DMS79 treated with DMSO at 0.1 percent for 48 hours (cell line): ENCODE data around the gene DHX34.
"Not testable (repeated sequence)": the region's sequence is repeated elsewhere in the genome, so short reads cannot be mapped to it uniquely, and the experiment has no call there.

Experiments used
- DNase-seq: peaks from one replicate; lab custom pipeline; 2025; lab: John Stamatoyannopoulos, UW

The DHX34 gene

DNA sequence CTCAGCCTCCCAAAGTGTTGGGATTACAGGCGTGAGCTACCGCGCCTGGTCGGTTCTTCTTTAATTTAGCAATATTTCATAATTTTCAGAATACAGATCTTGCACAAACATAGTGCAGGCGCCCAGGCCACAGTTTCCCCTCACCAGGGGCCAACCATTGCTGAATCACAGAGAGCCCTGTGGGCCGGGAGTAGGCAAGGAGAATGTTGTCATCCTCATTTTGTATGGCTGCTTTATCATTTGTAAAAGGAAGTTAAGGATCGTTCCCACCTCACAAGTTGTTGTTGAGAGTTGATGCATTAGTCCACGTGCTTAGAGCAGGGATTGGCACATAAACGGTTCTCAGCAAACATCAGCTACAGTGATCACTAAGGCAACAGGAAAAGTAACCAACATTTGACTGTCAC lies 40.0 kb downstream of the DHX34 start:
- no peak for DNase-seq

GRCh38 chr19:47390533-47391488 lies 41.7 kb downstream of the DHX34 start:
- DNase-seq, result no peak

GRCh38 chr19:47391510-47392223 lies 42.6 kb downstream of the DHX34 start:
- DNase-seq, result peak; percentile 64

- no peak for DNase-seq
Measured at GRCh38 chr19:47398707-47399597, 49.8 kb downstream of the DHX34 start.

DNA sequence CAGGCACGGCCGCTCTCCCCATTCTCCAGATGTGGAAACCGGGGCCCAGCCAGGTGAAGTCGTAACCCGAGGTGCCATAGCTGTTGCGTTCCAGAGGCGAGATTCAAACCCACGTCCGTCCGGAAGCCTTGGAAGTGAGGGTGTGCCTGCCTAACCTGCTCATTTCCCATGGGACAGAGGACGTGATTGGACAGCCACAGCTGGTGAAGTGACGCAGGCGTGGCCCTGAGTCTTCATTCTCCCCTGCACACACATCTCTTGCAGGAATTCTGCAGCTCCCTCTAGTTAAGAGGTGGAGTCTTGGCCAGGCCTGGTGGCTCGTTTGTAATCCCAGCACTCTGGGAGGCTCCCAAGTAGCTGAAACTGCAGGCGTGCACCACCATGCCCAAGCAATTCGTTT lies 53.4 kb downstream of the DHX34 start:
- no peak for DNase-seq

DNA sequence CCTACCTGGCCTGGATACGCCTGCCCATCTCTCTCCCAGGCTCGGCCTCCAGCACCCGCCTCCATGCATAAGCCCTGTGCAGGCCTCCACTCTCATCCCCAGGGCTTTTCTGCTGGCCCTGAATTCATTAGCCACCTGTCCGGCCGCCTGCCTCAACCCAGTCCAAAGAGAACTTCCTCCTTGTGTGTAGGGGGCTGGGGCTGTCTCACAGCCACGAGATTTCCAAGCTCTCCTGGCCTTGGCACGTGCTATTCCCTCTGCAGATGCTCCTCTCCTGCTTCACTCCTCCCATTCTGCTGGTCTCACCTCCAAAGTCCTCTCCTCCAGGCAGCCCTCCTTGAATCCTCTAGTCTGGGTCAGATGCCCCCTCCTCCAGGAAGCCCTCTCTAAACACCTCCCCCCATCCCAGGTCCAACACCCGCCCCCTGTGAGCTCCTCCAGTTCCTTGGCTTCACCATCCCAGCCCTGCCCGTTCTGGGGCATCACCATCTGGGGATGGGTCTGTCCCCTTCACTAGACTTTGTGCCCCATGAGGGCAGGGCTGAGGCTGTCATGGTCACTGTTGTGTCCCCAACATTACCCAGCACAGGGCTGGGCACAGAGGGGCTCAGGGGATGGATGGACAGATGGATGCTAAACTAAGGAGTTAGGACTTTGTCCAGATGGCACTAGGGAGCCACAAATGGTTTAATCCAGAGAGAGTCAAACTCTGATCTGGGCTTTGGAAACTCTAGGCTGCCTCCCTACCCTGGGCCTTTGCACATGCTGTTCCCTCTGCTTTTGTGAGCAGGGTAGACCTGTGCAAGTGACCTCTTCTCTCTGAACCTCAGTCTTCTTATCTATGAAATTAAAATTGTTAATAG lies 55.5 kb downstream of the DHX34 start:
- no peak for DNase-seq

GRCh38 chr19:47405197-47405550 lies 56.1 kb downstream of the DHX34 start:
- no peak for DNase-seq

DNA sequence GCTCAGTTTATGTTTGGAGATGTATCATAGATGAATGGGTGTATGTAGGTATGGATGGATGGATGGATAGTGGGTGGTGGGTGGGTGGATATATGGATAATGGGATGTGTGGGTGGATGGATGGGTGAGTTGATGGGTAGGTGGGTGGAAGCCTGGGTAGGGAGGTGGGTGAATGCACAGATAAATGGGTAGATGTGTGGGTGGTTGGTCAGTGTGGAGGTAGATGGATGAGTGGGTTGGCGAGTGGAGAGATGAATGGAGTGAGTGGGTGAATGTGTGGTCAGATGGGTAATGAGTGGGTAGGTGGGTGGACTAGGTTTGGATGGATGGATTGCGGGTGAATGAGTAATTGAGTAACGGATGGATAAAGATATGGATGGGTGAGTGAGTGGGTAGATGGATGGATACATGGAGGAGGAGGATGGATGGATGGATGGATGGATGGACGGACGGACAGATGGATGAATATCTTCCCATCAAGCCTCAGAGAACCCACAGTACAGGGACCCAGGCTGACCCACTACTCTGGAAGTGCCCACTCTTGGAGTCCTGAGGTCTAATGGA lies 56.8 kb downstream of the DHX34 start:
- DNase-seq, result no peak

- DNase-seq, result peak; percentile 66
Measured at GRCh38 chr19:47406711-47407416, 57.7 kb downstream of the DHX34 start.

DNA sequence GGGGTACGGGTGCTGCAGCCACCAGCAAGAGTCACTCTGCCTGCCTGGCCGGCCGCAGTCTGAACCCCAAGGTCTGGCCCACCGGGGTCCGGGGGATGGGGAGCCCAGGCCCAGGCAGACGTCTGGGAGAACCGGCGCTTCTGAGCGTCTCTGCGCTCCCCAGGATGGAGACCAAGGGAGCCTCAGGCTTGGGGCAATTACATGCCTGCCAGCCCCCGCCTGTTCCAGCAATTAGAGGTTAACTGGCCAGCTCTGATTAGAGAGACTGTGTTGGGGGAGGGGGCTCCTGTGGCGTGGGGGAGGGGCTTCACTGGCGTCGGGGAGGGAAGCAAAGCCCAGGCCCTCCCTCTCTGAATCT lies 58.3 kb downstream of the DHX34 start:
- DNase-seq, result no peak

GRCh38 chr19:47408156-47408938 lies 59.2 kb downstream of the DHX34 start:
- DNase-seq, result no peak

DNA sequence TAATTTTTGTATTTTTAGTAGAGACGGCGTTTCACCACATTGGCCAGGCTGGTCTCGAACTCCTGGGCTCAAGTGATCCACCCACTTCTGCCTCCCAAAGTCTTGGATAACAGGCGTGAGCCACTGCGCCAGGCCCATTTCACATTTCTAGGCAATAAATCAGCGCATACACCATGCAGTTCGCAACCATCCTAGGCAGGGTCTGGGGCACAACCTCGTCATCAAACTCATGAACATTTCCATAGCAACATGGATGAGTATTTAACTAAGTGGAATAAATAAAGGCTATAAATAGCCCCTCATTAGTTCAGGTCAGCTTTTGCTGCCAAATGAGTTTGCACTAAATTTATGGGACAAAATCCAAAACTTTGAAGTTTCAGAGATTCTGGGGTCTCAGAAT lies 62.0 kb downstream of the DHX34 start:
- no peak for DNase-seq

GRCh38 chr19:47411696-47412095 lies 62.6 kb downstream of the DHX34 start:
- not testable (repeated sequence) for DNase-seq

DNA sequence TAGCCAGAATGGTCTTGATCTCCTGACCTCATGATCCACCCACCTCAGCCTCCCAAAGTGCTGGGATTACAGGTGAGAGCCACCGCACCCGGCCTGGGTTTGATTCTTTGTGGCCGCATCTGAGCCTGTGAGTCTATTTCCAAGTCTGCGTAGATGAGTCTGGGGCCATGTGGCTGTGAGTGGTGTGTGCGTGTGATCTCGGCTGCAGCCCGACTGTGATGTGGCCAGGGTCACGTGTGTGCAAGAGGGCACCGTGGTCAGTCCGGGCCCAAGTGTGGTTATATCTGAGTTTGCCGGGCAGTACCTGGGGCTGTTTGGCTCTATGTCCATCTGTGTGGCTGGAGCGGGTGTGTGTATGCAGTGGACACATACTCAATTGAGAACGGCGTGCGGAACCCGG lies 64.8 kb downstream of the DHX34 start:
- DNase-seq, result no peak

DNA sequence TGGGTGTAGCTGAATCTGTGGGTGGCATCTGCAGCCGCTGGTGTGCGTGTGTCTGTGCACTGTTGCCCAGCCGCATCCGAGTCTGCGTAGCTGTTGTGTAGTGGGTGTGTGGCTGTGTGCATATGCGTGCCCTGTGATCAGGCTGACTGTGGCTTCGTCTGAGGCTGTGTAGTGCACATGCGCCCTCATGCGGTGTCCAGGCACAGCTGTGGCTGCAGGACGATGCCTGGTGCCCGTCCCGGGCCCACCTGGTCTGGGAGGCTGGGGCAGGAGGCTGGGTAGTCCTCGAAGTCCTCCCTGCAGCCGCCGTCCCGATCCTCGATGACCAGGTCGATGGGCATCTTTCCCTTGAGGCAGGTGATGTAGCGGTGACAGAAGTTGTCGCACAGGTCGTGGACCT lies 65.4 kb downstream of the DHX34 start:
- no peak for DNase-seq

DNA sequence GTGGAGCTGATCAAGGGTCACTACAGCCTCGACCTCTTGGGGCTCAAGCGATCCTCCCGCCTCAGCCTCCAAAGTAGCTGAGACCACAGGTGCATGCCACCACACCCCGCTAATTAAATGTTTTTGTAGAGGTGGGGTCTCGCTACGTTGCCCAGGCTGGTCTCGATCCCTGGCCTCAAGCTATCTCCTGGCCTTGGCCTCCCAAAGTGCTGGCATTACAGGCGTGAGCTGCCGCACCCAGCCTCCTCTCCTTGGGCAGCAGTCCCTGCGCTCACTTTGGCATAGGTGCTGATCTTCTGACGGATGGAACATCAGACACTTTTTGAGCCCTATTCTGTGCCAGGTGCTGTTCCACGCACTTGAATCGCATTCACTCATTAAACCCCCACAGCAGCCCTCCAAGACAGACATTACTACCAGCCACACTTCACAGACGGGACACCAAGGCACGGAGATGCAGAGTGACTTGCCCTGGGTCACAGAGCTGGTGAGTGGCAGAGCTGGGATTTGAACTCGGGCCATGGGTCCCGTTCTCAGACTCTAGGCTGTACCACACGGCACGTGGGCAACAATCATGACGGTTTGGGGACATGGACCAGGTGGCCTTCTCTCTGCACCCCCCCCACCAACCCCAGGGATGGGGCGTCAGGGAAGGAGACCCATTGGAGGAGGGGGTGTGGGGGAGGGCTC lies 67.0 kb downstream of the DHX34 start:
- DNase-seq, result no peak

GRCh38 chr19:47416643-47416985 lies 67.5 kb downstream of the DHX34 start:
- DNase-seq, result no peak

DNA sequence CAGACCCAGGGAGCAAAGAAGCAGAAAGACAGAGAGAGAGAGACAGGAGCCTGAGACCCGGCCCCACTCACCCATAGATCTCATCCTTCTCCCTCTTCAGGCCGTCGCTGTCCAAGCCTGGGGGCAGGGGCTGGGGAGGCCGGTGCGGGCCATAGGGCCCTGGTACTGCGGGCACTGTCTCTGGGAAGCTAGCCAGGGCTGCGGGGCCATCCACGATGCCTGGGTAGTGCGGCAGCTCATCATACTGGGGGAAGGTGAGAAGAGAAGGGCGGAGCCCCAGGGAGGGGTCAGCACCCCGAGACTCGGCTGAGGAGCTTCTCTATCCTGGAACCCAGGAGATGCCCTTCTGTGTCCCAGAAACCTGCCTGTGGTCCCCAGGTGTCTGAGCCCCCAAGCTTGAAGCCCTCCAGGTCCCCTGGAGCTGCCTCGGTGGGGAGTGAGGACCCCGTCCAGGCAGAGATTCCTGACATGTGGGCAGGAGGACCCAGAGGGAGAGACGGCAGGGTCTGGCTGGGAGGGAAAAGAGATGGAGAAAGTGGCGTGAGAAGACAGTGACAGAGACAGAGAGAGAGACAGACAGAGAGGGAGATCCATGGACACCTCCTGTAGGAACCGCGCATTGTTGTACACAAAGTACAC lies 68.1 kb downstream of the DHX34 start:
- DNase-seq, result no peak
